ENCODE data around the gene ZBED5. TPM values are rescaled to one million over a fixed set of nuclear protein-coding genes. Genes with fewer than 3 reads are reported as not detected.
A peak's percentile ranks its signal among the peaks of the same experiment; 100 is the strongest.
"Not testable (repeated sequence)": the region's sequence is repeated elsewhere in the genome, so short reads cannot be mapped to it uniquely, and the experiment has no call there.

ZBED5 gene
- total RNA-seq, 1 donor from 2014 or later, result 63.7 TPM

- no peak for DNase-seq (ENCODE audit: low read depth)
Observed at GRCh38 chr11:10838881-10839280, 19.0 kb downstream of the ZBED5 start.

- DNase-seq (ENCODE audit: low read depth), result peak; percentile 39
Observed at GRCh38 chr11:10838083-10838482, 19.8 kb downstream of the ZBED5 start.

DNA sequence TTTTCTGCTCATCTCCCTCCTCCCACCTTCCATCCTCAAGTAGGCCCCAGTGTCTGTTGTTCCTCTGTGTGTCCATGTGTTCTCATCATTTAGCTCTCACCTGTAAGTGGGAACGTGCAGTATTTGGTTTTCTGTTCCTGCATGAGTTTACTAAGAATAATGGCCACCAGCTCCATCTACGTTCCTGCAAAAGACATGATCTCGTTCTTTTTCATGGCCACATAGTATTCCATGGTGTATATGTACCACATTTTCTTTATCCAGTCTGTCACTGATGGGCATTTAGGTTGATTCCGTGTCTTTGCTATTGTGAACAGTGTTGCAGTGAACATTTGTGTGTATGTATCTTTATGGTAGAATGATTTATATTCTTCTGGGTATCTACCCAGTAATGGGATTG is 21.0 kb downstream of the ZBED5 start:
- not testable (repeated sequence) for DNase-seq (ENCODE audit: low read depth)

- DNase-seq (ENCODE audit: low read depth), result no peak
Observed at GRCh38 chr11:10829139-10829538, 28.7 kb downstream of the ZBED5 start.

DNA sequence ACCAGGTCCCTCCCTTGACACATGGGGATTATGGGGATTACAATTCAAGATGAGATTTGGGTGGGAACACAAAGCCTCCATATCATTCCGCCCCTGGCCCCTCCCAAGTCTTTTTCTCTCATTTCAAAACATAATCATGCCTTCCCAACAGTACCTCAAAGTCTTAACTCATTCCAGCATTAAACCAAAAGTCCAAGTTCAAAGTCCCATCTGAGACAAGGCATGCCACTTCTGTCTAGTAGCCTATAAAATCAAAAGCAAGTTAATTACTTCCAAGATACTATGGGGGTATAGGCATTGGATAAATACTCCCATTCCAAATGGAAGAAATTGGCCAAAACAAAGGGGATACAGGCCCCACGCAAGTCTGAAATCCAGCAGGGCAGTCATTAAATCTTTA is 29.5 kb downstream of the ZBED5 start:
- no peak for DNase-seq (ENCODE audit: low read depth)

- DNase-seq (ENCODE audit: low read depth), result no peak
Observed at GRCh38 chr11:10824888-10825287, 33.0 kb downstream of the ZBED5 start.

- no peak for DNase-seq (ENCODE audit: low read depth)
Observed at GRCh38 chr11:10823152-10823579, 34.7 kb downstream of the ZBED5 start.

- not testable (repeated sequence) for DNase-seq (ENCODE audit: low read depth)
Observed at GRCh38 chr11:10822491-10822890, 35.4 kb downstream of the ZBED5 start.

DNA sequence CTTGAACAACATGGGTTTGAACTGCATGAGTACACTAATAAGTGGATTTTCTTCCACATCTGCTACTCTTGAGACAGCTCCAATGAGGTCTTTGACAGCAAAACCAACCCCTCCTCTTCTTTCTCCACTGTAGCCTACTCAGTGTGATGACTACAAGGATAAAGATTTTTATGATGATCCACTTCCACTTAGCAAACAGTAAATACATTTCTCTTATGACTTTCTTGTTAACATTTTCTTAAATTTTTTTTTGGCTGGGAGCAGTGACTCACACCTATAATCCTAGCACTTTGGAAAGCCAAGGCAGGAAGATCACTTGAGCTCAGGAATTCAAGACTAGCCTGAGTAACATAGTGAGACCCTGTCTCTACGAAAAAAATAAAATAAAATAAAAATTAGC is 39.3 kb downstream of the ZBED5 start:
- peak; percentile 65 for DNase-seq (ENCODE audit: low read depth)

GRCh38 chr11:10813945-10814344 is 43.9 kb downstream of the ZBED5 start:
- DNase-seq (ENCODE audit: low read depth), result no peak

GRCh38 chr11:10809373-10810160 is 48.3 kb downstream of the ZBED5 start:
- no peak for DNase-seq (ENCODE audit: low read depth)

GRCh38 chr11:10808553-10809372 is 49.1 kb downstream of the ZBED5 start, which contains the start of gene EIF4G2:
EIF4G2 (minus strand) TSS chr11:10808926.
- DNase-seq (ENCODE audit: low read depth), result peak; percentile 99

- no peak for DNase-seq (ENCODE audit: low read depth)
Observed at GRCh38 chr11:10808235-10808552, 49.7 kb downstream of the ZBED5 start.

DNA sequence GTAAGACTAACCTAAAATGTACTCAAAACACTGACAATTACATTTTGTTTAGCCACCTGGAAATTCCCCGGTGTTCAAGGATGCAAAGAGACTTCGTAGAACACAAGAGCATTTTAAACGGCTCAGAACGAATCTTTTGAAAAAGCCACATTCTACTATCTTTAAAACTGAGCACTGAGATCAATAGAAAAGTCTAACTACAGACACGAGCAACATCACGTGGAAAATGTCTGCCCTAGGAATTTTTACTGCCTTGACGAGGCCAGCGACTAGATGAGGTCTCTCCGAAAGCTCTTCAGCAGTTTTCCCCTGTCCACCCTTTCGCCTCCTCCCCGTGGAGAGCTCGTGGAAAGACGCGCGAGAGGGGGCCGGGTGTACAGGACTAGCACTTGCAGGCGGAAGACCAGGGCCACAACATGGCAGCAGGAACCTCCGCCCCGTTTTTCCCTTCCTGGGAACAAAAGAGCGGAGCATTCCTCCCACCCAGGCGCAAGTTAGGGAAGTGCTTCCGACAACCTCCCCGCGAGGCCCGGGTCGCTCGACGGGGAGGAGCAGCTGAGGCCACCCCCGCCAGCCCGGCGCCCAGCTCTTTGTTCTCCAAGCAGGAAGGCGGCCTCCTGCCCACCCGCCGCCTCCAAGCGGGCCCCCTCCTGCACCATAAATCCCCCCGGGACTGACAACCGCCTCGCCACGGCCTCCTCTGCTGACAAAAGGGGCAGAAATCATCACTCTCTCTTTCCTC is 50.2 kb downstream of the ZBED5 start:
- DNase-seq (ENCODE audit: low read depth), result peak; percentile 61

DNA sequence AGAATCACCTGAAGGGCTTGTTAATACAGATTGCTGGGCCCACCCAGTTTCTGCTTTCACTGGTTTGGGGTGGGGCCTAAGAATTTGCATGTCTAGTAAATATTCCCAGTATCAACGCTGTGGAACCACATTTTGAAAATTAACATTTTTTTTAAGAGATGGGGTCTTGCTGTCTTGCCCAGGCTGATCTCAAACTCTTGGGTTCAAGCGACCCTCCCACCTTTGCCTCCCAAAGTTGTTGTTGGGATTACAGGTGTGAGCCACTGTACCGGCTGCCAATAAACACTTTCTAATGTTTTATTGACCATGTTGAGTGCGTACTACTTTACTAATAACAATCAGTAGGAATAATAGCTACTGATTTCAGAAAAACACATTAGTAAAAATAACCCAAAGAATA is 51.6 kb downstream of the ZBED5 start:
- DNase-seq (ENCODE audit: low read depth), result no peak

DNA sequence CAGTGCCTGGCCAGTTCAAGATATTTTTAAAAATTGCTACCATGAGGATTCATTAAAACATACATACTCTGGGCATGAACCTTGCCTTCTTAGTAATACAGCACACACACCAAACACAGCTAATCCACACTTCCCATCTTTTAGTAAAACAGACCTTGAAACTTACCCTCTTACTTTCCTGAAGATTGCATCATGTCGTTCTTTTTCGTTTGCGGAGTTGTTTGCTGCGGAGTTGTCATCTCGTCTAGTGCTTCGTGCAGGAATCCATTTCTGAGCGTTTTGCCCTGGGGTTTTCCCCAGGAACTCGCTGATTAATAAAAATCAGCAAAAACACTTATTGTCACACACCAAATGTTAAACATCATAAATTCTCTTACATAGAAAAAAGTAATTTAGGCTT is 52.1 kb downstream of the ZBED5 start:
- no peak for DNase-seq (ENCODE audit: low read depth)

DNA sequence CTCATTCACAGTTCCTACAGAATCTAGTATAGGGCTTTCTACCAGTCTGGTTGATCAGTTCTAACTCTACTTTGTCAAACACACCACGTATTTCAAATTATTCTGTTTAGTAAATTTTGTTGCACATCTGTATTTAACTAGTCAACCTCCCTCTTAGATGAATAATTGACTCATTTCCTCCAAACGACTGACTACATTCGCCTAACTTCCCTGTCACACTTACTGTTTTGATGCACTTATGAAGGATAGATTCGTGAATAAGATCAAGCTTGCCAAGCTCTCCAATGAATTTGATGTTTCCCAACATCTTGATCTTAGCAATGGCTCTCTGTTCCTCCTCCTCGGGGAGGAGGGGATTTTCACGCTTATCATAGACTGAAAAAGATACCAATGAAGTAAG is 54.2 kb downstream of the ZBED5 start:
- DNase-seq (ENCODE audit: low read depth), result no peak

Other genes starting within 250 kb of the ZBED5 start
- gene IRAG1, start 164.3 kb downstream of the ZBED5 start, total RNA-seq, result 0.56 and 0.99 TPM in 2 replicates
- gene CTR9, start 106.8 kb downstream of the ZBED5 start, total RNA-seq, result 15.4 and 16.3 TPM in 2 replicates
- 976 and 1,007 TPM in 2 replicates for gene EIF4G2, start 49.1 kb downstream of the ZBED5 start, total RNA-seq

Measured in myocyte (in vitro differentiated cells).